A673 (cell line): ENCODE results near the gene PARM1. TPM values are rescaled to one million over a fixed set of nuclear protein-coding genes. Genes with fewer than 3 reads are reported as not detected.
"Not testable (repeated sequence)": the region's sequence is repeated elsewhere in the genome, so short reads cannot be mapped to it uniquely, and the experiment has no call there.

Experiments
- BruUV-seq: library from RNA; stranded (reverse); fragments of 400-500 nt; replicated peaks from 2 replicates; lab custom pipeline; 2021; lab: Mats Ljungman, UMichigan
- CTCF ChIA-PET: fragments of 300-600 bp; sonication (Branson Sonifier 250); formaldehyde crosslinking; loops from one replicate; lab custom pipeline; 2022; ENCODE audit warnings: antibody characterized with exemption; lab: Charles Lee
- POLR2A ChIA-PET: fragments of 300-600 bp; sonication (Branson Sonifier 250); formaldehyde crosslinking; loops from one replicate; lab custom pipeline; 2022; ENCODE audit warnings: antibody characterized with exemption; ENCODE audit not compliant: low non-redundant PET; lab: Charles Lee
- DNase-seq: peaks from one replicate; pipeline ENCODE4 v3.0.0-alpha.2; 2015; ENCODE audit warnings: low spot score
- H3K27ac ChIP-seq: fragments of 200-600 bp; sonication (generic); 2 replicates; pipeline ENCODE4 v1.5.1; 2016; ENCODE audit warnings: mixed run types, low read depth, mild to moderate bottlenecking, mixed read lengths, antibody characterized with exemption, low read length; ENCODE audit not compliant: poor library complexity, severe bottlenecking
- H3K27me3 ChIP-seq: fragments of 200-600 bp; sonication (generic); replicated peaks from 2 replicates; pipeline ENCODE4 v1.6.1; 2017; ENCODE audit warnings: mixed run types, low read depth, mild to moderate bottlenecking, mixed read lengths, antibody characterized with exemption, low read length; ENCODE audit not compliant: insufficient read depth, poor library complexity
- H3K36me3 ChIP-seq: fragments of 200-600 bp; sonication (generic); 2 replicates; pipeline ENCODE4 v1.6.1; 2016; ENCODE audit warnings: mixed run types, mild to moderate bottlenecking, mixed read lengths, antibody characterized with exemption, low read length; ENCODE audit not compliant: insufficient read depth, poor library complexity, severe bottlenecking
- H3K4me1 ChIP-seq: fragments of 200-600 bp; sonication (generic); 2 replicates; pipeline ENCODE4 v1.6.1; 2017; ENCODE audit warnings: mixed run types, mild to moderate bottlenecking, mixed read lengths, antibody characterized with exemption, low read length; ENCODE audit not compliant: insufficient read depth, poor library complexity, severe bottlenecking
- H3K4me3 ChIP-seq: fragments of 200-600 bp; sonication (generic); 2 replicates; pipeline ENCODE4 v1.5.1; 2016; ENCODE audit warnings: low read depth, mixed run types, mild to moderate bottlenecking, mixed read lengths, low read length; ENCODE audit not compliant: poor library complexity, severe bottlenecking
- H3K9me3 ChIP-seq: fragments of 200-600 bp; sonication (generic); 2 replicates; pipeline ENCODE4 v1.6.1; 2016; ENCODE audit warnings: mixed run types, low read depth, mild to moderate bottlenecking, mixed read lengths, antibody characterized with exemption, low read length; ENCODE audit not compliant: poor library complexity, severe bottlenecking
- CTCF ChIP-seq: fragments of 300-800, 200-600 bp; sonication (generic); conservative IDR thresholded peaks from 2 replicates; pipeline ENCODE4 v1.5.1; 2017; ENCODE audit warnings: low read depth, mild to moderate bottlenecking, antibody characterized with exemption, low read length, moderate library complexity, mixed read lengths
- EZH2 ChIP-seq: fragments of 200-600 bp; sonication (generic); IDR thresholded peaks from 2 replicates; pipeline ENCODE4 v1.6.1; 2017; ENCODE audit warnings: borderline replicate concordance, low read depth, mild to moderate bottlenecking, mixed read lengths, antibody characterized with exemption, low read length; ENCODE audit not compliant: poor library complexity, severe bottlenecking
- intact Hi-C: fragments of 100-400 bp; cut with micrococcal nuclease; formaldehyde crosslinking; loops from one replicate; pipeline ENCODE4 v1.10.0; 2022; ENCODE audit not compliant: unreplicated experiment
- total RNA-seq: library from RNA; stranded (reverse); gene quantifications from 2 replicates; pipeline ENCODE4 v1.2.3, GENCODE V29; 2021

The PARM1 gene
- total RNA-seq, 1 experiment from 2014 or later: 12.3 TPM

- ChIA-PET CTCF (no interaction called here), POLR2A (no interaction called here)
- Histone ChIP-seq H3K27ac (no peak overlapping the region), H3K4me3 (no peak overlapping the region), H3K27me3 (no peaks in the 10 kb centered on the region), H3K36me3 (no peaks in the 10 kb centered on the region), H3K4me1 (no peaks in the 10 kb centered on the region), H3K9me3 (no peaks in the 10 kb centered on the region)
- no peak for DNase-seq
- no TSS peak for BruUV-seq
- intact Hi-C loops: no loop called here
- TF ChIP-seq EZH2 (no peak), CTCF (no peak)
Observed at GRCh38 chr4:74983253-74983635, 50.3 kb downstream of the PARM1 start.

GRCh38 chr4:74990276-74990875 is 57.5 kb downstream of the PARM1 start:
- ChIA-PET CTCF (interaction anchor here (0.5 kb wide), 1 partner anchor 479 kb away, joined by 3 read pairs; no protein-coding TSS in a partner anchor), POLR2A (no interaction called here)
- Histone ChIP-seq H3K36me3 (no peaks in the 10 kb centered on the region), H3K9me3 (no peaks in the 10 kb centered on the region), H3K4me1 (no peaks in the 10 kb centered on the region), H3K27me3 (no peaks in the 10 kb centered on the region), H3K4me3 (no peak overlapping the region), H3K27ac (no peak overlapping the region)
- no peak for DNase-seq
- TF ChIP-seq EZH2: no peak
- no peak for TF ChIP-seq CTCF
- no TSS peak for BruUV-seq
- intact Hi-C loops: no loop called here

- H3K36me3 ChIP-seq, H3K27me3 ChIP-seq, H3K9me3 ChIP-seq, H3K4me1 ChIP-seq, POLR2A ChIA-PET, CTCF ChIA-PET, intact Hi-C loops, DNase-seq, H3K4me3 ChIP-seq, BruUV-seq, H3K27ac ChIP-seq: not testable (repeated sequence)
Observed at GRCh38 chr4:74994436-74994835, 61.5 kb downstream of the PARM1 start.

- Histone ChIP-seq H3K27me3 (no peaks in the 10 kb centered on the region), H3K9me3 (no peaks in the 10 kb centered on the region), H3K27ac (no peak overlapping the region), H3K36me3 (no peaks in the 10 kb centered on the region), H3K4me3 (no peak overlapping the region), H3K4me1 (no peaks in the 10 kb centered on the region)
- no TSS peak for BruUV-seq
- no peak for DNase-seq
- CTCF ChIA-PET: no interaction called here
- TF ChIP-seq EZH2: no peak
- no peak for TF ChIP-seq CTCF
- POLR2A ChIA-PET: interaction anchor here (0.6 to 0.7 kb wide), 2 partner anchors 175 to 1733 kb away, joined by 4 to 10 read pairs; no protein-coding TSS in a partner anchor
- intact Hi-C loops: no loop called here
Observed at GRCh38 chr4:74996996-74997395, 64.1 kb downstream of the PARM1 start.
